HepG2 (cell line): ENCODE measurements around the gene MXRA7. TPM values are rescaled to one million over a fixed set of nuclear protein-coding genes. Genes with fewer than 3 reads are reported as not detected.

Experiments
- AKAP8 ChIP-seq: sonication (generic); formaldehyde crosslinking; IDR thresholded peaks from 2 replicates; pipeline ENCODE4 v1.5.1; 2020; ENCODE audit warnings: mild to moderate bottlenecking, missing genetic modification reagents
- BHLHE40 ChIP-seq: IDR thresholded peaks from 2 replicates; pipeline ENCODE4 v1.6.1; 2011; ENCODE audit warnings: low read length, improper control_type of control experiment
- GATAD1 ChIP-seq: IDR thresholded peaks from 2 replicates; pipeline ENCODE4 v1.6.1; 2016; ENCODE audit warnings: missing genetic modification reagents, missing compliant biosample characterization
- HDAC2 ChIP-seq: sonication (generic); formaldehyde crosslinking; IDR thresholded peaks from 2 replicates; pipeline ENCODE4 v1.4.0; 2020; ENCODE audit warnings: missing genetic modification reagents
- HDAC6 ChIP-seq: fragments of 200-600 bp; sonication (generic); IDR thresholded peaks from 2 replicates; pipeline ENCODE4 v1.7.0; 2017; ENCODE audit warnings: mild to moderate bottlenecking, antibody characterized with exemption, low read length, low read depth
- HES4 ChIP-seq: sonication (generic); formaldehyde crosslinking; IDR thresholded peaks from 2 replicates; pipeline ENCODE4 v1.9.0; 2021; ENCODE audit warnings: mild to moderate bottlenecking, missing genetic modification reagents, borderline replicate concordance
- KLF16 ChIP-seq, 2 experiments: sonication (generic) in 1 of 2; formaldehyde crosslinking in 1 of 2; IDR thresholded peaks; 2 replicates each; pipeline versions ENCODE4 v1.6.1 to v1.8.0; 2016 to 2023; ENCODE audit warnings: missing genetic modification reagents in 2 of 2, missing compliant biosample characterization in 1 of 2
- MAZ ChIP-seq, 2 experiments: sonication (generic) in 1 of 2; formaldehyde crosslinking in 1 of 2; IDR thresholded peaks; 2 replicates each; pipeline versions ENCODE4 v1.5.0 to v1.6.1; 2012 to 2020; ENCODE audit warnings: low read depth in 2 of 2, mild to moderate bottlenecking in 2 of 2, borderline replicate concordance in 1 of 2, improper control_type of control experiment in 1 of 2, low read length in 1 of 2, missing genetic modification reagents in 1 of 2, moderate library complexity in 1 of 2
- PTBP1 ChIP-seq: fragments of 200-400 bp; formaldehyde crosslinking; IDR thresholded peaks from 2 replicates; pipeline ENCODE4 v1.6.1; 2018; ENCODE audit warnings: low read length, low read depth; ENCODE audit not compliant: poor library complexity, severe bottlenecking
- SIN3A ChIP-seq: IDR thresholded peaks from 2 replicates; pipeline ENCODE4 v1.6.1; 2011; ENCODE audit warnings: low read depth, mild to moderate bottlenecking, control low read depth, low read length, borderline replicate concordance
- SRSF1 ChIP-seq: fragments of 200-400 bp; formaldehyde crosslinking; optimal IDR thresholded peaks from 2 replicates; pipeline ENCODE3; 2017; ENCODE audit warnings: mild to moderate bottlenecking, low read depth, low read length, moderate library complexity
- ZNF251 ChIP-seq: sonication (generic); formaldehyde crosslinking; IDR thresholded peaks from 2 replicates; pipeline ENCODE4 v1.9.0; 2021; ENCODE audit warnings: mild to moderate bottlenecking, missing genetic modification reagents
- ZNF383 ChIP-seq: sonication (generic); formaldehyde crosslinking; IDR thresholded peaks from 2 replicates; pipeline ENCODE4 v1.4.0; 2020; ENCODE audit warnings: missing genetic modification reagents, mild to moderate bottlenecking, borderline replicate concordance
- ZNF44 ChIP-seq: sonication (generic); formaldehyde crosslinking; IDR thresholded peaks from 2 replicates; pipeline ENCODE4 v1.5.1; 2020; ENCODE audit warnings: mild to moderate bottlenecking, missing genetic modification reagents
- ZNF737 ChIP-seq: sonication (generic); formaldehyde crosslinking; IDR thresholded peaks from 2 replicates; pipeline ENCODE4 v1.5.0; 2020; ENCODE audit warnings: missing genetic modification reagents, mild to moderate bottlenecking, borderline replicate concordance
- ZNF75D ChIP-seq: sonication (generic); formaldehyde crosslinking; IDR thresholded peaks from 2 replicates; pipeline ENCODE4 v1.8.1; 2023; ENCODE audit warnings: missing genetic modification reagents, mild to moderate bottlenecking, borderline replicate concordance
- ZNF839 ChIP-seq: sonication (generic); formaldehyde crosslinking; IDR thresholded peaks from 2 replicates; pipeline ENCODE4 v1.4.0; 2020; ENCODE audit warnings: missing genetic modification reagents, mild to moderate bottlenecking, borderline replicate concordance
- polyA plus RNA-seq, 8 experiments: library from polyadenylated mRNA; depleted of rRNA in 3 of 8; stranded (reverse) in 7 of 8; unstranded in 1 of 8; fragments of >200 nt; fragmentation: Illumina TruSeq in 4 of 8; extraction: Trizol in 4 of 8; gene quantifications; 2 replicates each; pipeline versions ENCODE4 v1.2.1 to v1.2.3, GENCODE V29; 2011 to 2016; ENCODE audit warnings: low read depth in 4 of 8, missing spikeins in 1 of 8, mixed read lengths in 1 of 8; ENCODE audit not compliant: insufficient read depth in 1 of 8
- total RNA-seq, 5 experiments: library from RNA; depleted of rRNA; stranded (reverse); fragments of >200 nt; fragmentation: Illumina TruSeq; extraction: Trizol; gene quantifications; 2 replicates each; pipeline ENCODE4 v1.2.3, GENCODE V29; 2016; ENCODE audit warnings: low read depth in 1 of 5
- TF ChIP-seq, protein P1 (sequence below), 2 experiments: sonication (generic) in 1 of 2; formaldehyde crosslinking in 1 of 2; IDR thresholded peaks; 2 replicates each; pipeline versions ENCODE4 v1.5.1 to v1.6.1; 2011 to 2020; ENCODE audit warnings: borderline replicate concordance in 1 of 2, low read depth in 1 of 2, low read length in 1 of 2, mild to moderate bottlenecking in 1 of 2, missing genetic modification reagents in 1 of 2, moderate library complexity in 1 of 2
- TF ChIP-seq, protein P2 (sequence below): sonication (generic); formaldehyde crosslinking; IDR thresholded peaks from 2 replicates; pipeline ENCODE4 v1.9.0; 2021; ENCODE audit warnings: missing genetic modification reagents, borderline replicate concordance
- TF ChIP-seq, protein P3 (sequence below): sonication (generic); formaldehyde crosslinking; IDR thresholded peaks from 2 replicates; pipeline ENCODE4 v1.8.0; 2022; ENCODE audit warnings: low read depth, missing genetic modification reagents

Gene MXRA7
- total and polyA plus RNA-seq, 2 of the 13 experiments (the other 11 are each of a cell fraction or from before 2014, with no cell fraction given), result 44.8 to 112 TPM

DNA sequence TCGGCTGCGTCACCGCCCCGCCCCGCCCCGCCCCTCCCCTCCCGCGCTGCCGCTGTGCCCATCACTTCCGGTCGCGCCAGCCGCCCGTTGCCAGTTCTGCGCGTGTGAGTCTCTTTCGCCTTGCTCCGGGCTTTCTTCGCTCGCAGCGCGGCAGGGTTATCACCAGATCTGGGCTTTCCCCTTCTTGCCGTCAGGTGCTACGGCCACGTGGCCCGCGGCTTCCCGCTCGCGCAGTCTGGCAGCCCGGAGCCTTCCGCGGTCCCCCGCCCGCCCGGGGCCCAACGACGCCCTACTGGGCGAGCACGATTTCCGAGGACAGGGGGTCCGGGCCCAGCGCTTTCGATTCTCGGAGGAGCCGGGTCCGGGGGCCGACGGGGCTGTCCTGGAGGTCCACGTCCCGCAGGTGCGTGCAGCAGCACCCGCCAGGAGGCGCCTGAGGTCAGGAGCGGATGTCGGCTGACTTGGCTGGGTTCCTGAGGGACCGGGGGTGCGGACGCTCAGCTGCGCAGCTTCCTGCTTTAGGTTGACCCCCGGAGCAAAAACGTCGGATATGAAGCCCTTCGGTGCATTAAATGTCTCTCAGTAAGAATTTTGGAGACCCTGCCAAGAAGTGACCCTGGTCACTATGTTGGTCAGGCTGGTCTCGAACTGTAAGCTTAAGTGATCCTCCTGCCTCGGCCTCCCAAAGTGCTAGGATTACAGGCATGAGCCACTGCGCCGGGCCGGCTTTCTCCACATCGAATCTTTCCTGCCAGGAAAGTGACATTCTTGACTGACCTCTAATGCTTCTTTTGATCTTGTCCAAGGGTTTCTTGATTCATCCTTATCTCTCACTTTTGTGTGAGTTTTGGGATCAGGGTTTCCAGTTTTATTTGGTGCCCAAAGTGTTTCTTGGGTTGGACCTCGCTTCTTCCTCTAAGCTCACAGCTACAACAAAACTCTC lies 16.3 kb upstream of the MXRA7 start, which contains the start of gene METTL23 (continued):
- TF ChIP-seq, protein P1, sequence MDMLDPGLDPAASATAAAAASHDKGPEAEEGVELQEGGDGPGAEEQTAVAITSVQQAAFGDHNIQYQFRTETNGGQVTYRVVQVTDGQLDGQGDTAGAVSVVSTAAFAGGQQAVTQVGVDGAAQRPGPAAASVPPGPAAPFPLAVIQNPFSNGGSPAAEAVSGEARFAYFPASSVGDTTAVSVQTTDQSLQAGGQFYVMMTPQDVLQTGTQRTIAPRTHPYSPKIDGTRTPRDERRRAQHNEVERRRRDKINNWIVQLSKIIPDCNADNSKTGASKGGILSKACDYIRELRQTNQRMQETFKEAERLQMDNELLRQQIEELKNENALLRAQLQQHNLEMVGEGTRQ (IDR thresholded peaks at IDR 0.05; ENCODE audit: low read depth, low read length), result no peak
- TF ChIP-seq, protein P1 (CRISPR knock-in tag; IDR thresholded peaks at IDR 0.05; ENCODE audit: borderline replicate concordance), result no peak; the same call in 1 of the 2 replicates
- TF ChIP-seq ZNF251 (CRISPR knock-in tag) (0 out of 2 replicates have a peak, but pooled peaks have one; percentile 17), PTBP1 (no peak), GATAD1 (CRISPR knock-in tag) (peak; percentile 82), AKAP8 (no peak; the same call in none of the 2 replicates), BHLHE40 (peak; percentile 80), ZNF839 (CRISPR knock-in tag) (no peak; the same call in 1 of the 2 replicates), KLF16 (CRISPR knock-in tag; IDR thresholded peaks at IDR 0.05) (peak in 1 of 2 experiments; percentile 21; a peak in 1 of 4 replicates), ZNF383 (CRISPR knock-in tag) (no peak; the same call in 1 of the 2 replicates), HDAC6 (no peak), HES4 (CRISPR knock-in tag) (peak; percentile 20; the same call in 1 of the 2 replicates), ZNF44 (CRISPR knock-in tag) (no peak), MAZ (IDR thresholded peaks at IDR 0.05; ENCODE audit: borderline replicate concordance, low read depth, low read length) (no peak), MAZ (CRISPR knock-in tag; IDR thresholded peaks at IDR 0.05; ENCODE audit: low read depth) (peak; percentile 5; the same call in 1 of the 2 replicates), HDAC2 (CRISPR knock-in tag) (peak; percentile 36; the same call in 1 of the 2 replicates), ZNF75D (CRISPR knock-in tag) (no peak), SRSF1 (no peak), ZNF737 (CRISPR knock-in tag) (no peak), SIN3A (peak; percentile 54; the same call in 1 of the 2 replicates)
- TF ChIP-seq, protein P2, sequence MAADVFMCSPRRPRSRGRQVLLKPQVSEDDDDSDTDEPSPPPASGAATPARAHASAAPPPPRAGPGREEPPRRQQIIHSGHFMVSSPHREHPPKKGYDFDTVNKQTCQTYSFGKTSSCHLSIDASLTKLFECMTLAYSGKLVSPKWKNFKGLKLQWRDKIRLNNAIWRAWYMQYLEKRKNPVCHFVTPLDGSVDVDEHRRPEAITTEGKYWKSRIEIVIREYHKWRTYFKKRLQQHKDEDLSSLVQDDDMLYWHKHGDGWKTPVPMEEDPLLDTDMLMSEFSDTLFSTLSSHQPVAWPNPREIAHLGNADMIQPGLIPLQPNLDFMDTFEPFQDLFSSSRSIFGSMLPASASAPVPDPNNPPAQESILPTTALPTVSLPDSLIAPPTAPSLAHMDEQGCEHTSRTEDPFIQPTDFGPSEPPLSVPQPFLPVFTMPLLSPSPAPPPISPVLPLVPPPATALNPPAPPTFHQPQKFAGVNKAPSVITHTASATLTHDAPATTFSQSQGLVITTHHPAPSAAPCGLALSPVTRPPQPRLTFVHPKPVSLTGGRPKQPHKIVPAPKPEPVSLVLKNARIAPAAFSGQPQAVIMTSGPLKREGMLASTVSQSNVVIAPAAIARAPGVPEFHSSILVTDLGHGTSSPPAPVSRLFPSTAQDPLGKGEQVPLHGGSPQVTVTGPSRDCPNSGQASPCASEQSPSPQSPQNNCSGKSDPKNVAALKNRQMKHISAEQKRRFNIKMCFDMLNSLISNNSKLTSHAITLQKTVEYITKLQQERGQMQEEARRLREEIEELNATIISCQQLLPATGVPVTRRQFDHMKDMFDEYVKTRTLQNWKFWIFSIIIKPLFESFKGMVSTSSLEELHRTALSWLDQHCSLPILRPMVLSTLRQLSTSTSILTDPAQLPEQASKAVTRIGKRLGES, result no peak
- TF ChIP-seq, protein P3, sequence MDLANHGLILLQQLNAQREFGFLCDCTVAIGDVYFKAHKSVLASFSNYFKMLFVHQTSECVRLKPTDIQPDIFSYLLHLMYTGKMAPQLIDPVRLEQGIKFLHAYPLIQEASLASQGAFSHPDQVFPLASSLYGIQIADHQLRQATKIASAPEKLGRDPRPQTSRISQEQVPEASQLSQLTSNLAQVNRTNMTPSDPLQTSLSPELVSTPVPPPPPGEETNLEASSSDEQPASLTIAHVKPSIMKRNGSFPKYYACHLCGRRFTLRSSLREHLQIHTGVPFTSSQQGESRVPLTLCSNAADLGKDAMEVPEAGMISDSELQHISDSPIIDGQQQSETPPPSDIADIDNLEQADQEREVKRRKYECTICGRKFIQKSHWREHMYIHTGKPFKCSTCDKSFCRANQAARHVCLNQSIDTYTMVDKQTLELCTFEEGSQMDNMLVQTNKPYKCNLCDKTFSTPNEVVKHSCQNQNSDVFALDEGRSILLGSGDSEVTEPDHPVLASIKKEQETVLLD (CRISPR knock-in tag), result peak; percentile 37; the same call in 1 of the 2 replicates
